ENCODE results near the gene ODF4. TPM values are rescaled to one million over a fixed set of nuclear protein-coding genes. Genes with fewer than 3 reads are reported as not detected.
"Not testable (repeated sequence)": the region's sequence is repeated elsewhere in the genome, so short reads cannot be mapped to it uniquely, and the experiment has no call there.

The ODF4 gene
- total RNA-seq, 1 donor from 2014 or later = not detected

DNA sequence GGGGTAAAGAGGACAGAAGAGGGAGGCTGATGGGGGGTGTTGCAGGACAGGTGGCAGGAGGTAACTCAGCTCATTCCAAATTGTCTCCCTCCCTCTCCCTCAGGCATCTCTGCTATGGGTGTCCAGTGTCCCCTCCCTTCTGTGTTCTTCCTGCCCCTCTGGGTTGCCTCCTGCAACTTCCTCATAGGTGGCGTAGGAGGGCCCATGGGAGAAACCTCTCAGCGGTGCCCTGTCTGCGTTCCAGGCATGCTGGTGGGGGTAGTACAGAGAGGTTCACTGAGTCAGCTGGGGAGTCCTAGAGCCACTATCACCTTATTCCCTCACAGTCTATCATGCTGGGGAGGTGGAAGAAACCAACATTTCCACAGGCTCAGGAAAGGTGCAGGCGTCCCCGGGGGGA lies 14.7 kb upstream of the ODF4 start:
- intact Hi-C loops (cut with micrococcal nuclease) = no loop called here

DNA sequence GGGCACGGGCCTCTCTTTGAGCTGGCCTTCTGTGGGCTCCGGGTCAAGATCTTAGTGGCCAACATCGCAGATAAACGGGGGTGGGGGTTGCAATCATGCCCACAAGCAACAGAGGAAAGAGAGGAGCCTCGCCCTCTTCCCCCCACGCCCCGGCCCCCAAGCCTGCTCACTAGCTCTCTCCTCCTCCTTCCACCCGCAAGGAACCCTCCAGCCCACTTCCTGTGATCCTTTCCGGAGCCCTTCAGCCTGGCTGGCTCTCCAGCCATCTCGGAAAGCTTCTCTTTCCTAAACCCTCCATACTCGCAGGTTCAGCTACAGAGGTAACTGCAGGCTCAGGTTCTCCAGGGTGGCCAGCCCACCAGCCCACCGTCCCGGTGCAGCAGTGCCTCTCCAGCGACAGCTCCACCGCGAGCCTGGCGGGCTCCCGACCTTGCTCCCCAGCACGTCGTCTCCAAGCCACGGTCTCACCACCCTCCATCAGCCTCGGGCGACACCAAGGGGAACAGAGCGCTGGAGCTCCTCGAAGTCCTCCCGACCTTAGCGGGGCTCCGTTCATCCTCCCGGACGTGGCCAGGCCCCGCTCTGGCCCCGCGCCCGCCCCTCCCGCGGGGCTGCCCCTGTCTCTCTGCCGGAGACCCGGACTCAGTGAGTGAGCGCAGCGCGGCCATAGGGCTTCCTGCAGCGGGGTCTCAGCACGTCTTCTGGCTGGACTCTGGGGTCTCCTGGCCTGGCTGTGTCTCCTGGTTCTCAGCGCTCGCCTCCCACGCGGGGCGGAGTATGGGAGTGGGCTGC lies 12.9 kb upstream of the ODF4 start:
- intact Hi-C loops (cut with micrococcal nuclease) = no loop called here

GRCh38 chr17:8327303-8327649 lies 12.4 kb upstream of the ODF4 start:
- intact Hi-C loops (cut with micrococcal nuclease) = no loop called here

DNA sequence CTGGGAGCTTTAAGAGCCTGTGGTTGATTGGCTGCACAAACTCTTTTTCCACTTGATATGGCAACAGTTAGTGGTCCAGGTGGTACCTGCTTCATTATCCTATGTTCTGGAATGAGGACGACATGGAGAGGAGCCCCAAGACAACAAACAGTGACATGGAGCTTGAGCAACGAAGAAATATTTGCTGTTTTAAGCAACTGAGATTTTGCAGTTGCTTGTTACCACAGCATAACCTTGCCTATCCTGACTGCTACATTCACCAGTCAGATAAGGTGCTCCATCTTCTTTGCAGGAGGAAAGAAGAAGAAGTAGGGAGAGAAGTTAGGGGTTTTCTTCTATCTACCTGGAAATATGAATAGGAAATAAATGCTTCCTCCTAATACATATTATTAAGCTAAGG lies 7.5 kb upstream of the ODF4 start:
- intact Hi-C loops (cut with micrococcal nuclease) = no loop called here

DNA sequence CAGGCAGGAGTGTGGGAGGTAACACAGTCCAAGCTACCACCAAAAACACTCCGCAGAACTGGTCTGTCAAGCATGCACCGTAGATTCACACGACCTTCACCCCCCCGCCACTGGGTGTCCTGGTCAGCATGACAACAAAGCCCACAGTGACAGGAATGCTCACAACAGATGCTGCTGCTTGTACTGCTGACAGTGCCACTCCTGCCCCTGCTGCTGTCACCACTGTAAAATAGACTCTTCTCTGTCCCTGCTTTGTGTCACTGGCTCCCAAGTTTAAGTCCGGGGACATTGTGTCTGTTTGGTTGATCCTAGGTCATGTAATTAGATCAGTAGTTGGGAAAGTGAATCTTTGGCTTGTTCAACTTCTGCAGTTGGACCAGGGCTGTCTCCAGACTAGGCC lies 7.0 kb upstream of the ODF4 start:
- intact Hi-C loops (cut with micrococcal nuclease) = no loop called here

GRCh38 chr17:8333281-8333680 lies 6.4 kb upstream of the ODF4 start:
- intact Hi-C loops (cut with micrococcal nuclease) = no loop called here

DNA sequence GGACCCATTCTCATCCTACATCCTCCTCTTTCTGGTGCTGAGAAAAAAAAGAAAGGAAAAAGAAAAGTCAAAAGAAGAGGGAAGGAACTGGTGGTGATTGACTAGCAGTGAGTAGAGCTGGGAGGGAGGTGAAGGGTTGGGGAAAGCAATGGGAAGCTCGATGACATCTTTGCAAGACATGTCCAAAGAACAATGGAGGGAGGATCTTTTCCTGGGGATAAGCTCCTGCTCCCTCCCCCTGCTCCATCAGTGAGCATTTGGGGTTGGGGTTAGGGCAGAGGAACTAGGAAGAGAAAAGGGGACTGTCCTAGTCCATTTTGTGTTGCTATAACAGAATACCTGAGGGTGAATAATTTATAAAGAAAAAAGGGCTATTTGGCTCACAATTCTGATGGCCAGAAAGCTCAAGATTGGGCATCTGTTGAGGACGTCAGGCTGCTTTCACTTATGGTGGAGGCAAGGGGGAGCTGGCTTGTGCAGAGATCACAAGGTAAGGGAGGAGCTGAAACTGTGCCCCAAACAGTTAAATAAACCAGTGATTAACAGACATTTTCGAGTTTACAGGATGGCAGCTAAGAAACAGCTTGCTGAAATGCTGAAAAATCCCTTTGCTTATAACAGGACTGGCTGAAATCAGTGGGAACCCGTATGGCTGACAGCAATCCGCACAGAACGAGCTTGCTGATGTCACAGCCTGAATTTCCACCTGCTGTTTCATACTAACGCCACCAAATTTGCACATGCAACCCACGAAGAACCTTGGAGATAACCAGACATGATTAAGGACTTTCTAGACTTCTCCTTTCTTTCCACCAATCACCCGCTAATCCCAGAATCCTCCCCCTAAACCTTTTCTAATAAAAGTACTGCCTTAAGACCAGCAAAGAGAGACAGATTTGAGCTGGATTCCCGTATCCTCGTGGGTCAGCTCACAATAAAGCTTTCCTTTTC lies 1.6 kb upstream of the ODF4 start:
- intact Hi-C loops (cut with micrococcal nuclease) = no loop called here

- intact Hi-C loops (cut with micrococcal nuclease) = no loop called here
Measured at GRCh38 chr17:8338753-8339140, 893 bp upstream of the ODF4 start.

- intact Hi-C loops (cut with micrococcal nuclease) = no loop called here
Measured at GRCh38 chr17:8341456-8341855, 1.8 kb downstream of the ODF4 start.

- intact Hi-C loops (cut with micrococcal nuclease) = no loop called here
Measured at GRCh38 chr17:8345052-8345690, 5.5 kb downstream of the ODF4 start.

- intact Hi-C loops (cut with micrococcal nuclease) = no loop called here
Measured at GRCh38 chr17:8345951-8346665, 6.5 kb downstream of the ODF4 start.

GRCh38 chr17:8347001-8347400 lies 7.4 kb downstream of the ODF4 start:
- intact Hi-C loops (cut with micrococcal nuclease) = not testable (repeated sequence)

DNA sequence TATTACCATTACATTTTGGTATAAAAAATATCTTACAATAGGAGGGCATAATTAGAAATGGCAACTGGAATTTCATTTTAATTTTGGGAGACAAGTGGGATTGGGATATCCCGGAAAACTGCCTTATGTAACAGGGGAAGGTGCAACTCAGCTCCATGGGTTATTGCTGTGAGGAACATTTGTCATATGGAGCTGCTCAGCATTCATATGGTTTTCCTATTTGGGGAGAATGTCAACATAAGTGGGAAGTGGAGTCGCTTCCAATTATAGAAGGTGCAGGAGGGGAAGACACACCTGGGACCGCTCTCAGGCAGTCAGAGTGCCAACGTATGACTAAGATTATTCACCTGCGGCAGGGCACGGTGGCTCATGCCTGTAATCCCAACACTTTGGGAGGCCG lies 10.7 kb downstream of the ODF4 start:
- intact Hi-C loops (cut with micrococcal nuclease) = no loop called here

GRCh38 chr17:8353736-8354135 lies 14.1 kb downstream of the ODF4 start:
- intact Hi-C loops (cut with micrococcal nuclease) = no loop called here

GRCh38 chr17:8354236-8354635 lies 14.6 kb downstream of the ODF4 start:
- intact Hi-C loops (cut with micrococcal nuclease) = no loop called here

DNA sequence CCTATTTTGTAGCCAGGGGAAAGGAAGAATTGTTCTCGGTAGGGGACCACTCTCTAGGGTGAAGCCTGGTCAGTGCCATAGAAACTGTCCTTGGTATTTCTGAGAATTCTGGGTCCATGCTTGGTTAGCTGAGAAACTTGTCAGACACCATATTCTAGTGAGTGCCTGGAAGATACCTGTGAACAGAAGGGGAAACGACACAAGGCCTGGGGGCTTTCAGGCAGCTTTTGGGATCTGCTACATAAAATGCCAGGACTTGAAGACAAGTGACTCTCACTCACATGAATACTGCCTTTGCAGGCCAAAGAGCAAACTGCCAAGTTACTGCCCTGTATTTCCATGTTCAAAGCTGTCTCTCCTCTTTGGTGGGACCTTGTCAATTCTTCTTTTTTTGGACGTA lies 18.3 kb downstream of the ODF4 start:
- intact Hi-C loops (cut with micrococcal nuclease) = no loop called here

- intact Hi-C loops (cut with micrococcal nuclease) = no loop called here
Measured at GRCh38 chr17:8359769-8360168, 20.1 kb downstream of the ODF4 start.

GRCh38 chr17:8360260-8360659 lies 20.6 kb downstream of the ODF4 start:
- intact Hi-C loops (cut with micrococcal nuclease) = no loop called here

DNA sequence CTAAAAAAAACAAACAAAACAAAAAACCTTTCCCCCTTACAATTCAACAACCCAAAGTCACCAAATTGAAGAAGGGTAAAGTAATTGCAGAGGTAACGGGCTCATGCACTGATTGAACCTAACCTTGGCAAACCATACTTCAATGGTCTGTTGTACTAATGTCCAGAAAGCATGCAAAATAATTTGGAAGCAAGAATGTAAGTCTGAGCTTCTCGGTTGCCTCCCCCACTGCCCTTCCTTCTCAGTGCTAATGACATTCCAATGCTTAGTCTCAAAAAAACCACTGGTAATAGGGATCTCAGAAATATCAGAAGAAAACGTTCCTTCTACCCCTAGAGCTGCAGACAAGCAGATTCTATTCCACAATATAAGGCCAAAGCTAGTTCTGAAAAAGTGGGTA lies 21.1 kb downstream of the ODF4 start:
- intact Hi-C loops (cut with micrococcal nuclease) = no loop called here

- intact Hi-C loops (cut with micrococcal nuclease) = no loop called here
Measured at GRCh38 chr17:8362651-8363332, 23.2 kb downstream of the ODF4 start.

DNA sequence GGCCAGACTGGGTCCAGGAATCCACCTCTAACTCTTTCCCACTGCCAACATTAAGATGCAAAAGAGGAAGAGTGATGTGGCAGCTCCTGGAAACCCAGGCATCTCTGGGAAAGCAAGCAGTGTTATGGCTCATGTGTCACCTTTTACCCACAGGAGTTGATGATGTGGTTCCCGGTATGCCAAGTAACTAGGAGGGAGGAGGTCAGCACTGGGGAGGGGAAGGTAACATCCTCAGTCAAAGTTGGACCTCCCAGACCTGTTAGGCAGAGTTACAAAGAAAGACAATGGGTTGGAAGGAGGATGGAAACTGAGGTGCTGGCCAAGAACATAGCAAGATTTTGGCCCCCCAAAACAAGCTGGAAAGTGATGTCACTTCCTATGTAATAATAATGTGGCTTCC lies 25.5 kb downstream of the ODF4 start:
- intact Hi-C loops (cut with micrococcal nuclease) = no loop called here
